GM18499 (cell line): ENCODE results near the gene RAD9B.
"Not testable (repeated sequence)": the region's sequence is repeated elsewhere in the genome, so short reads cannot be mapped to it uniquely, and the experiment has no call there.

Experiments used
- ATAC-seq: cut with Tn5 transposase; IDR thresholded peaks from one replicate; pipeline ENCODE4 v1.9.1; 2021; ENCODE audit warnings: moderate number of reproducible peaks; ENCODE audit not compliant: insufficient read depth, unreplicated experiment

The RAD9B gene

DNA sequence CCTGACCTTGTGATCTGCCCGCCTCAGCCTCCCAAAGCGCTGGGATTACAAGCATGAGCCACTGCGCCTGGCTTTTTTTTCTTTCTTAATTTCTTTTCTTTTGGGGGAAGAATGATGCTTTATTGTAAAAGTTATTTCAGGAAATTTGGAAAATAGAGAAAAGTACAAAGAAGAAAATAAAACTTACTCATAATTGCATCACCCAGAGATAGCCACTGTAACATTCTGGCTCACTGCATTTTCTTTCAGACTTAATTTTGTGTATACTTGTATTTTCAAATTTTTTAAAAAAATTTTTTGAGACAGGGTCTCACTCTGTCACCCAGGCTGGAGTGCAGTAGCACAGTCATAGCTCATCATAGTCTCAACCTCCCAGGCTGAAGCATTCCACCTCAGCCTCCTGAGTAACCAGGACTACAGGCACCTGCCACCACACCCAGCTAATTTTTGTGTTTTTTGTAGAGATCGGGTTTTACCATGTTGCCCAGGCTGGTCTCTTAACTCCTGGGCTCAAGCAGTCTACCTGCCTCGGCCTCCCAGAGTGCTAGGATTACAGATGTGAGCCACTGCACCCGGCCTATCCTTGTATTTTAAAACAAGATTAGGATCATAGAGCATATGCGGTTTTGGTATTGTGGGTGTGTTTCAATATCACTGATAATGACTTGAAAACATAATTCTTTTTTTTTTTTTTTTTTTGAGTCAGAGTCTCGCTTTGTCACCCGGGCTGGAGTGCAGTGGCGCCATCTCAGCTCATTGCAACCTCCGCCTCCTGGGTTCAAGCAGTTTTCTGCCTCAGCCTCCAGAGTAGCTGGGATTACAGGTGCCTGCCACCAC is 19.0 kb downstream of the RAD9B start:
- not testable (repeated sequence) for ATAC-seq

DNA sequence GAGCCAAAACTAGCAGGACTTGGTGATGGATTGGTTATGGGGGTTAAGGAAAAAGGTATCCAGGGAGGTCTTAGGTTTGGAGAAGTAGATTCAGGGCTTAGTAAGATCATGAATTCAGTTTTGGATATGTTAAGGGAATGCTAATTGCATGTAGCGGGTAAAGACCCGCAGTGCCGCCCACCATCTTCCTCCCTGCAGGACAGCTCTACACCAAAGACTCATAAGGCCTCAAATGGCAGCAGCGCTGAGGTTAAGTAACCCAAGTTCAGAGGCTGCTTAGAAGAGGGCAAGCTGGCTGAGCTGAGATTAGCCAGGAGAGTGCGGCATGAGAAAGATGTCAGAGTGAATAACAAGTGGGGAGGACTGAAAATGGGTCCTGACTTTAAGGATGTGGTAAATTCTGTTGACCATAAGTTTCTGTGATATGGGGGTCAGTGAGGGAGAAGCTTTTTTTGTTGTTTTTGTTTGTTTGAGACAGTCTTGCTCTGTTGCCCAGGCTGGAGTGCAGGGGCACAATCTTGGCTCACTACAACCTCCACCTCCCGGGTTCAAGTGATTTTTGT is 26.2 kb downstream of the RAD9B start:
- ATAC-seq = no peak

GRCh38 chr12:110530511-110530910 is 28.4 kb downstream of the RAD9B start:
- no peak for ATAC-seq

- ATAC-seq = peak; percentile 77
Measured at GRCh38 chr12:110531741-110532333, 29.7 kb downstream of the RAD9B start.

- no peak for ATAC-seq
Measured at GRCh38 chr12:110532644-110533043, 30.5 kb downstream of the RAD9B start.

DNA sequence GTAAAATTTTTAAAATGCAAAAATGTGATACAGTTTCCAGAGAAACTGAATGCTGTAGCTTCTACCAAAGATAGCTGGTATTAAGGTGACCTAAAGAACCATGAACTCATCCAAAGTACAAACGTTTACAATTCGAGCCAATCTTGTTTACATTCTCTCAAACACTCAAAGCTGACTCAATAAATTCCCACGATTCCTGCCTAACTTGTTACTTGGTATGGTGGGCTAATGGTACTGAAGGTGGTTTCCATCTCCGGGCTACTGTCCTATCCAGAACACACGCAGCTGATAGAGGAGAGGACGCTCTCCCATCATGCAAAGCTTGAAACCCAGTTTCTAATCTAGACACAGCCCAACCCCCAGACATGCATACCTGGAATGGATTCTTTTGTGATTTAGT is 31.5 kb downstream of the RAD9B start:
- no peak for ATAC-seq

- ATAC-seq = no peak
Measured at GRCh38 chr12:110534811-110535210, 32.7 kb downstream of the RAD9B start.

DNA sequence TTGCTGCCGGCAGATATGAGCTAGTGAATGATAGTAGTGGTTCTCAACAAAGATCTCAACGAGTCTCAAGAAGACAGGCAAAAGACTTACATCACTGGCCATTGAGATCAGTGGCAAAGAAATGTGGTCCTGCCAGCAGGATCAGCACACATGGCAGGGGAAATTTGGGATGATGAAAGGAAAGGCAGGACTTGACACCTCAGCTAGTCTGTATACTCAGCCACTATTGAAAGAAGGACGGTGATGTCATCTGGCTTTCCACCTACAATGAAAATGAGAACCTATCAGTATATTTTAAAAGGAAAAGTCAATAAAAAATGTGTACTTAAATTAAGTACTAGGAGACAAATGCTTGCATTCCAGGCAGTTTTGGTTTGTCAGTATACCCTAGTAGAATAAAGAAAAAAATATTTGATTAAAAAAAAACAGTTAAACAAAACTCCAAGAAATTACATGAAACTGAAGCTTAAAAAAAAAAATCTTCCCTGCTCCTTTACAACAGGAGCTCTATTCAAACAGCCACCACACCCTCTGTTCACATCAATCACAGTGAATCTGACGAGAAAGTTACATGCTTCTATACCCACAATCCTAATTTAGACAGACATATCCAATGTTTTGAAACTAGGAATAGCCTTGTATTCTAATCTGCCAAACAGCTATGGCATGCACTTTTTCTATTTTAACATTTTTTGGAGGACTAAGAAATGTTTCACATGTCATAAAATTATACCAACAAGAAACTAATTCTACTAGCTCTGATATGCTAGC is 34.9 kb downstream of the RAD9B start:
- ATAC-seq = no peak

GRCh38 chr12:110537605-110538409 is 35.7 kb downstream of the RAD9B start:
- ATAC-seq = no peak

DNA sequence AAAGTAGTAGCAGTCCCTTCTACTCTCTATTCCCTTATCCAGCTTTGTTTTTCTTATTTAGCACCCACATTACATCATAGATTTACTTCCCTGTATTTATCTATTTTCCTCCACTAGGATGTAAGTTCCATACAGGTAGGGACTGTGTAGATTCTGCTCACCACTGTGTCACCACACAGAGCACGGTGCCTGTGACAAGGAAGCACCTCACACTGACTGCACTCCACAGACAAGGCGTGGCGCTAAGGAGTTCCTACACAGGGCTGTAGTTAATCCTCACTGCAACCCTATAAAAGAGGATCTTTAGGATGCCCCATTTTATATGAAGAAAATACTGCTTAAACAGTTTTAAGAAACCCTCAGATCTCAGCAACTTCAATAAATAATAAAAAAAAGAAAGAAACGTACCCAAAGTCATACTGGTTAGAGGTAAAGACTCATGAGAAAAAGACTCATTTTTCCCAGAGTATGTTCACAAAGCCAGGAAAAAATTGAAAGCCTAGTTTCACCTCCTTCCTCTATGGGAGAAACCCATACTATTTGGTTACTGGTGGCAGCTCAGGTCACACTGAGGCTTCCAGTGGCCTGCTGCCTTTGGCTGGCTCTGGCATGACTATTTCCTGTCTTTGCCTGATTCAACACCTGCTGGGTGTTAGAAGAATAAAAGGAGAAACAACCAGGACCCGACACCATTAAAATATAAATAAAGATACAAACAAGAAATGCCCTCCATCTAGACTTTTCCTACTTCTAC is 36.9 kb downstream of the RAD9B start:
- ATAC-seq = no peak

DNA sequence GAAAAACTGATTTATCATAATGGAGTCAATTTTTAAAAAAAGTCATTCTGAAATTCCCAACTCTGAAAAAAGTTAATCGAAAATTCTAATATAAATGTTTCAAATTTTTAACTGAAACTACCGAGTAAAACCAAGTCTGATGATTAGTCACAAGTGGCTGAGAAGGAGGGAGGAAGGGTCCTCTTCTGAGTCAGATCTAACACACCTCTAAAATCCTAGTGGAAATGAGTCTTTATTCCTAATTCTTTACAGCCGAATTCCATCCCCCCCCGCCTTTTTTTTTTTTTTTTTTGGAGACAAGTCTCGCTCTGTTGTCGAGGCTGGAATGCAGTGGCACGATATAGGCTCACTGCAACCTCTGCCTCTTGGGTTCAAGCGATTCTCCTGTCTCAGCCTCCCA is 37.9 kb downstream of the RAD9B start:
- no peak for ATAC-seq

DNA sequence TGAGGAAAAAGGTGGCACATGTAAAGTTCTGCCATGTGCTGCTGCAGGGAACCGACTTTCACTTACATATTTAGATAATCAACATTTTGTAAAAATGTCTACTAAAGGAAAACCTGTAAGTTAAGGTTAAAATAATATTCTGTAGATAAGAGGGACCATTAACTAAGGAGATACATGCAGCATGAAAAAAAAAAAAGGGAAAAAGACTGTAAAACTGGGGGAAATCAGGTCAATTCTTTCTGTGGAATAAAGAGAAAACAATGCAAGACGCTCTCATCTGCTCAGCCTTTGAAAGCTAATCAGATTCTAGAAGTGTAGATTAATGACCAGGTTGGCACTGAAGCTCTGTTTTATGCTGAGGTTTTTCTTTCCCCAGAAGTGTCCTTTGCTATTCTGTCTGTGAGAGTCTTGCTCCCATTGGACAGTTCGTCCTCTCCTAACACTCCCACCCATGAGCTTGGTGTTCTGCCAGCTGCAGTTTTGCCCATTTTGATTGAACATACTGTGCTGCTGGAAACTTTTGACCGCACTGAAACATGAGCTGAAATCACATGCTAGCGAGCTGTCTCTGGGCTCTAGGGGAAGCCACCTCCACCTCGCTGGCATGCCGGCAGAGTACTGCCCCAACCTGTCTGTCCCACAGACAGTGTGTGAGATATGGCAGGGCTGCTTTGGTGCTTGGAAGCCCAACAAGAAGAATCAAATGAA is 41.3 kb downstream of the RAD9B start:
- ATAC-seq = no peak

DNA sequence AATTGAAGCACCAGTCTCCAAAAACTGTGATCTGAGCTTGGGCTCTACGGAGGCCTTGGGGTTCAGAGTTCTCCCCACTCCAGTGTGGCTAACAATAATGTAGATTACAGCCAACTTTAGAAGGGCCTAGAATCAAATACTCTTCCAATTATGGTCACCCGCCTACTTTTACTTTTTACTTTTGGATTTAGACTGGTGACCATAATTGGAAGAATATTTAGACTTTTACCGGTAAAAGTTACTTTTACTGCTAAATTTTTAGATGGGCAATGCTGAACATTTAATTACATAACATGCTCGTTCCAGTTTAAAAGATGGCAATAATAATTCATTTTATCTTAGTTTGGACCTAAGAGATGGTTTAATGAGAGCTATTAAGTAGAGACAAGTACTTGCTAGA is 41.8 kb downstream of the RAD9B start:
- no peak for ATAC-seq

DNA sequence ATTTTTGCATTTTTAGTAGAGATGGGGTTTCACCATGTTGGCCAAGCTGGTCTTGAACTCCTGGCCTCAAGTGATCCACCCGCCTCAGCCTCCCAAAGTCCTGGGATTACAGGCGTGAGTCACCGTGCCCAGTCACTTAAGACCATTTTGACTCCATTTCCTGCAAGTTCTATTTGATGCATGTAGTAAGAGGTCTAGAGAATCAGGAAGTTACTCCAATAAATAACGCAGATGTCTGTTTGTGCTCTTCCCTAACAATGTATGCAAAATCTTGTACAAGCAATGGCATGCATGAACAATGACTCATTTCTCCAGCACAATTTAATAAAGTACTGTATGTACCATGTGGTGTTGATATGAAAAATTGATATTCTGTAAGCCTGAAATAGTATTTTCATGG is 43.1 kb downstream of the RAD9B start:
- ATAC-seq = not testable (repeated sequence)

DNA sequence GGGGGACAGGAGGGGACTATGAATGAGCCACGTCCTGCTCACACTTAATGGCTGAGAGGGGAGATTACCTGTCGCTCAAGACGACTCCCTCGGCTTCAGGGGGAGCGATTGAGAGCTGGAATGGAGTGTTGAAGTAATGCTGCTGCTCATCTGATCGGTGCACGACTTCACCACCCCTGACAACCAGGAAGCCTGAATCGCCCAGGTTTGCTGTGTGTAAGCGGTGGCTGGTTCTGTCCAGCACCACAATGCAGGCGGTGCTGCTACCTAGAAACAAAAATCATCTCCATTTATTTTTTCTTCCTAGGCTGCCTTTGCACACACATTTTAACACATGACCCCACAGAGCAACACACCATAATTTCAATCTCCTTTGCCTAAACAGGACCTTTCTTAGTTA is 43.7 kb downstream of the RAD9B start:
- ATAC-seq = no peak

- no peak for ATAC-seq
Measured at GRCh38 chr12:110546339-110546738, 44.2 kb downstream of the RAD9B start.

DNA sequence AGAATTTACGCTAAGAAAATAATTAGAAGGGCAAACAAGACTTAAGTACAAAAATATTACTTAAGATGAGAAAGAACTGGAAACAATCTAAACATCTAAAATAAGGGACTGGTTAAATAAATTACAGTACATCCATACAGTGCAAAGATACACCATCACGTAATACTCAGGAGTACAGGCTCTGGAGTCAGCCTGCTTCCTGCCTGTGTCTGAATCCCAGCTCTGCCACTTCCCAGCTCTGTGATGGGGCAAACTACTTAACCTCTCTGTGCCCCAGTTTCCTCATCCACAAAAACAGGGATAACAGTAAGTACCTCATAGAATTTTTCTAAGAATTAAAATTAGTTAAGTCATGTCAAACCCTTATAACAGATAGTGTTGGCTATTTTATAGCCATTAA is 45.0 kb downstream of the RAD9B start:
- no peak for ATAC-seq

DNA sequence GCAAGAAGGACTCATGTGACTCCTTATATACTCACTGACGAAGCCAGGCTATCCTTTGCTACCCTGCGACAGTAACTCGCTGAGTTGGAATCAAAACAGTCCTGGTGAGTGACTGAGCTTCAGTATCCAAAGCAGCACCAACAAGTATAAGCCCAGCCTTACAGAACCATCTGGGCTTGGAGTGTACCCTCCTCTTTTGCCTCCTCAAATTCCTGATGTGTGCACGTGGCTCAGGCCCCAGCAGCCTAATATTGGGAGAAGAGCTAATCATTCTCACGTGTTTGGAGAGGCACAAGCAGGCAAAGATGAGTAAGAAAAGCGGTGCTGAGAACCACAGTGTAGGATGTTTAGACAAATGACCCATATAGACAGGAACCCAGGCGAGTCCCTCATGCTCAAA is 46.5 kb downstream of the RAD9B start:
- no peak for ATAC-seq

DNA sequence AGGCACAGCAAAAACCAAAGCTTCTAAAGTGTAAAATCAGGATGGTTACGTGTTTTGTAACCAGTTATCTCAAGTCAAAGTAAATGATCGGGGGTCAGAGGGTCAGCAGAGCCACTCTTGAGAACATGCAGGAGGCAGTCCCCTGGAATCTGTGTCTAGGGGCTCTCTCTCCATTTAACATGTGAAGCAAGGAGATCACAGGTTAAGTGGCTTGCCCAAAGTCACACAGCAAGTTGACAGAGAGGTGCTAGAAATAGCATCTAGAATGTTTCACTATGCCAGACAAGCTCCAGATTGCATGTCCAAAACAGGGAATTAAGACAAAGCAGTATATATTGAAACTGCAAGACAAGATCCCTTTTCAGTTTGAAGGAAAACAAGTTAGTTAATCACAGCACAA is 47.6 kb downstream of the RAD9B start:
- ATAC-seq = no peak
